NCI-H460 (cell line): Measurements from ENCODE around the gene NUF2. TPM values are rescaled to one million over a fixed set of nuclear protein-coding genes. Genes with fewer than 3 reads are reported as not detected.

ENCODE experiments used
- DNase-seq: peaks from one replicate; pipeline ENCODE4 v3.0.0-alpha.2; 2016; ENCODE audit warnings: low read depth; ENCODE audit errors: extremely low read depth
- total RNA-seq: library from RNA; depleted of rRNA; stranded (reverse); fragments of >200 nt; shearing (Covaris generic); gene quantifications from 2 replicates; pipeline ENCODE4 v1.2.3, GENCODE V29; 2014; rRNA removed

The NUF2 gene
- total RNA-seq, 1 experiment from 2014 or later = 64.1 TPM

DNA sequence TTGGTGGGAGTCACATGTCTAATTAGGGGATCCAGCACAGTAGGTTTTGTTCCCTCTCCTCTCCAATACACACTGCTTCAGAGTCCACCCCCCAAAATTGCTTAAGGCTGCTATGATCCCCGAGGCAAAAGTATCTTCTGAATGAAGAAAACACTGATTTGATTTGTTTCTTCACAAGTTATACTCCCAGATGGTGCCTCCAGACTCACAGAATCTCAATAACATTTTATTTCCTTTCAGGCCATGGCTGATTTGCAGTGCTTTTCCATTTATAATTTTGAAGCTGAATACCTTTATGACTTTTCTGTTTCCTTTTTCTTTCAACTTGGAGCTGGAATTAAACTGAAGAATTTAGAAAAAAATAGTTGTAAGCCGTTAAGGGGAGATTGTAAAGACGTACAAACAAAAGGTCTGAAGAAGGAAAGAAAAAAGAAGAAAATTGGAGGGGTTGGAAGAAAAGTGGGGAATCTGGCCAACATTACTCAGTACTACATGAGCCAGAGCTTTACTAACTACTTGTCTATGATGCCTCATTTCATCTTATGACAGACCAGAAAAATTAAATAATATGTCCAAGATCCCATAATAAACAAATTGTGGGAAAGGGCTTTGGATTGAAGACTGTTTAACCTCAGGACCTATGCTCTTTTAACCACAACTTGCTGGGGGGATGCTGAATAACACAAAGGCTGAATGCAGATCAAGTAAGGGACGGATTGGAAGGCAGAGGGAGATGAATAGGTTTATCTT, 75.9 kb downstream of the NUF2 start:
- no peak for DNase-seq

DNA sequence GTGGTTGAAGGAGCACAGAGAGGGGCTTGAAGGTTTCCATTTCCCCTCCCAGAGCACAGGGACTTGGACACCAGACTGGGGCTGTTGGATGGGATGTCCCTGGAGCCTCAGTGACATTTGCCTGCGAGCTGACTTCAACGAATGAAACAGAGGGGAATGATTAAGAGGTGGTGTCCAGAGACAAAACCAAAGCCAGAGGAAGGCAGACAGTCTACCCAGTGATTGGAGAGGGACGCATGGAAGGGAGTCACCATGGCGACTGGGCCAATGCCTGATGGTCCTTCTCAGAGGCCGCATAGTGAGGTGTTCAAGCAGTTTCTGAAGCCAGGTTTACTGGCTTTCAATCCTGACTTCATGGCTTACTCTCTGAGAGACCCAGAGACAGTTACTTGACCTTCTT, 77.2 kb downstream of the NUF2 start:
- DNase-seq = no peak

DNA sequence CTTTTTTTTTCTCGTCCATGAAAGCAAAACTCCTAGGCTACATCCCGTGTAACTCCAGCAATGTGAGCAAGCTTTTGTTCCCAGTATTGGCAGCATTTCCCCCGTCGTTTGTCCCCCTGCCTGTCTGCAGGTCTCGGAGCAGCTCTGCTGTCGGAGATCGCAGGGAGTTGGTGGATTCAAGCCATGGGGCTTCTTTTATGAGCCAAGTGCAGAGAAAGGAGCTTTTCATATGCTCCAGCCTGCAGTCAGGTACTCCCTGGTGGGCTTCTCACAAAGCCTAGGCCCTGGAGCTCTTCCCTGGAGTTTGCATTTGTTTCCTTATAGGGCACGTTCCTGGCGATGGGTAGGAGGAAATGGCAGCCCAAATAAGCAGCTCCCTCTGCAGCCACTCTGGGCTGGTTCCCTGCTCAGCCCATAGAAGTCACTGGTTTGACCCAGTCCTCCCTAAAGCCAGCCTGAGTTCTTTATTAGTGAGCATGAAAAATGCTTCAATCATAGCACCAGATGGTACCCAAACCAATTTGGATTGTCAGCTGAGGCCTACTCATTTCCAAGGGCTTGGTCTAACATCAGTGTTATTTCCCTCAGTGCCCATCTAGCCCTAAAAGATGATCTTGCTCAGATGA, 78.3 kb downstream of the NUF2 start:
- DNase-seq = no peak

DNA sequence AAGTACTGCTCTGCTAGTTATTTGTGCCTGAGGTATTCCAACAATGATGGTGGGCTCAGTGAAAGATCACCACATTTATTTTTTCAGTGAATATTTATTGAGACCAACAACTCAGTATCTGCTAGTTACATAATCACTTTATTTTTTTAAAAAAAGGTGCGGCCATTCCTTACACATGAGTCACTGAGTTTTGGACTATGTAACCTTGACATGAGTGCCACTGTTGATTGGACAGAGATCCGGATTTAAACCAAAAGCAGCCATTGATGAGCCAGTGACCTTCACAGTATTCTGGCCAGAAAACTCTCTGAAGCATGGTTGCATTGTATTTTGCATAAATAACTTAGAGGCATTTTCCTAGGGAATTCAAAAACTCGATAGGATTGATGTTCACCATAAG, 79.5 kb downstream of the NUF2 start:
- no peak for DNase-seq

Other genes starting within 250 kb of the NUF2 start
- gene RGS5, start 119.0 kb upstream of the NUF2 start, total RNA-seq = 7.9 and 8.7 TPM in 2 replicates